Right renal pelvis (tissue), 4 donors: Measurements from ENCODE around the gene GPC6. TPM values are rescaled to one million over a fixed set of nuclear protein-coding genes. Genes with fewer than 3 reads are reported as not detected.
A peak's percentile ranks its signal among the peaks of the same experiment; 100 is the strongest.
"Not testable (repeated sequence)": the region's sequence is repeated elsewhere in the genome, so short reads cannot be mapped to it uniquely, and the experiment has no call there.

ENCODE experiments used
- DNase-seq, 4 donors: peaks; one replicate each; pipeline ENCODE4 v3.0.0-alpha.2; 2013; ENCODE audit warnings: low read depth in 4 of 4, low spot score in 3 of 4, missing footprints in 1 of 4
- polyA plus RNA-seq, 4 donors: library from polyadenylated mRNA; unstranded; fragments of 120-200 nt; gene quantifications; one replicate each; pipeline ENCODE4 v1.2.1, GENCODE V29; 2013; ENCODE audit not compliant: insufficient read length in 4 of 4

Gene GPC6
- polyA plus RNA-seq, 4 donors = 64.7 to 74.0 (median 65.9) TPM

DNA sequence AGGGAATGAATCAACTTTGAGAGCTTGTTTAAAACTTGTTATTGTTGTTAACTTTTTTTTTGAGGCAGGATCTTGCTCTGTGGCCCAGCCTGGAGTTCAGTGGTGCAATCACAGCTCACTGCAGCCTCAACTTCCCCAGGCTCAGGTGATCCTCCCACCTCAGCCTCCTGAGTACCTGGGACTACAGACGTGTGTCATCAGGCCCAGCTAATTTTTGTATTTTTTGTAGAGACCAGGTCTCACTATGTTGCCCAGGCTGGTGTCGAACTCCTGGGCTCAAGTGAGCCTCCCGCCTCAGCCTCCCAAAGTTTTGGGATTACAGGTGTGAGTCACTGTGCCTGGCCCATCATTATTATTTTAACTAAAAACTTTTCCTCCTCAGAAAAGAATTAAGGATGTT, 1117.1 kb downstream of the GPC6 start:
- not testable (repeated sequence) for DNase-seq

DNA sequence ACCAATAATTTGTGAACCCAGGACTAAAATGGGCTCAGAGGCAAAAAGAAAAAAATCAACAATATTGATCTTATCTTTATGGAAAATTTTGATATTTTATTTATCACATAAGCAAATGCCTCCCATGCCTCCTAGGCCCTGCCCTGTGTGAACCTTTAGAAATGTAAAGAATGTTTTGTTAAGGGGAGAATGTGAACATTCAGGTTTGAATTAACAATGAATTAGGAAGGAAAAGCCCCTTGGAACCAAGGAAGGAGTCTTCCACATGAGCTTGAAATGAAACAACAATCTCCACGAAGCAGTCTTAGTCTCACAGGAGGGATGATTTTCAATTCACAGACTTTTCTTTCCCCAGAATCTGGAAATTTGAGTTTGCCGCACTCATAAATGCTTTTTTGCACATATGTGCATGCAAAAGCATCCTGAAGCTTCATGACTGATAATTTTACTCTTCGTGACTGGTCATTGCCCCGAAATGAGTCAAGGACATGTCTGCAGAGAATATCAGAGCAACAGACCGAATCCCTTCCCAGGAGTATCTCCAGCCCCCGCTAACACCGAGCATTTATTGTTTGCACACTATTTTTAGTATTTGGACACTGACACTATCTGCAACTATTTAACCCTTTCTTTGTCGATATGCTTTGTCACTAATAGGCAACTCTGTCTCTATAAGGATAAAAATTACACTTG, 1117.7 kb downstream of the GPC6 start:
- no peak for DNase-seq

DNA sequence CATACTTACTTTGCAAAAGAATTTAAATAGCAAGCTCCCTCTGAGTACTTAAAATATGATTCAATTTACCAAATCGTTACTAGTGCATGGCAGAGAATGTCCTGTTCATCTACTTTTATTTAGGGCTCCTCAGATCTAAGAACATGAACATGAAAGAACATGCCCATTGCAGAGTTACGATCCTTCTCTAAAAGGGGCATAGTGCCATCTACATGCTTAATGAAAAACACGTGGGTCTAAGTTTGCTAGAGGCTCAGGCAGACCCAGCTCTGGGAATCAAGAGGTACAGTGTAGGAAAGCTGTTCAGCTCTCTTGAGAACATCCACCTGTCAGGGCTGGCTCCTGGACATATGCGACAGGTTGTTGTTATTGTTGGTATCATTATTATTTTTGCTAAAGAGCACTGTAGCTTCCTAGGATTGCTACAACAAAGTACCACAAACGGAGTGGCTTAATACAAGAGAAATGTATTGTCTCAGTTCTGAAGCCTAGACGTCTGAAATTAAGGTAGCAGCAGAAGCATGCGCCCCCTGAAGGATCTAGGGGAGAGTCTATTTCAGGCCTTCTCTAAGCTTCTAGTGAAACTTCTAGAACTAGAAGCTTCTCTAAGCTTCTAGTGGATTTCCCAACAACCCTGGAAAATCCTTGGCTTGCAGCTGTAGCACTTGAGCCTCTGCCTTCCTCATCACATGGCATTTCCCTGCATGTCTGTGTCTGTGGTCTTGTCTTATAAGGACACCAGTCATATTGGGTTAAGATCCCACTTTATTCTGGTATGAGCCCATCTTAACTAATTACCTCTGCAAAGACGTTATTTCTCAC, 1119.0 kb downstream of the GPC6 start:
- DNase-seq = no peak

DNA sequence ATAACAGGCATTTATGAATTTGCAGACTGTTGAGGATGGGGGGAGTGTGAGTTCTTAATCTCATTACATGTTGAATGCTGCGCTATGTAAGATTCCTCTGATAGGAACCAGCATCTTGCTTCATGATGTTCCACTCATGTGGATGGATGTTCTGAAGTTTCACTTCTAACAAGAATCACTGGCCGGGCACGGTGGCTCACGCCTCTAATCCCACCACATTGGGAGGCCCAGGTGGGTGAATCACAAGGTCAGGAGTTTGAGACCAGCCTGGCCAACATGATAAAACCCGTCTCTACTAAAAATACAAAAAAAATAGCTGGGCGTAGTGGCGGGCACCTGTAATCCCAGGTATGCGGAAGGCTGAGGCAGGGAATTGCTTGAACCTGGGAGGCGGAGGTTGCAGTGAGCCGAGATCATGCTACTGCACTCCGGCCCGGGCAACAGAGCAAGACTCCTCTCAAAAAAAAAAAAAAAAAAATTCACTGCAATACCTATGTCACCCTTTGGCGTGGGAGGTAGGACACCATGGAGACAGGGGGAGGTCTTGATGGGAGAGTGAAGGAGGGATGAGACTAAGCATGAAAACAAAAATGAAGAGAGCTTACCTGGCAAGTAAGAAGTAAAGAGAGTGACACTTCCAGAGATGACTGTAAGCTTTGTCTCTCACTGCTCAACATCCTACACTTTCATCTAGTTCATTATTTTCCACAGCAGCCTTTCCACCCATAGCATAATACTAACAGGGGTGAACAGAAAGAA, 1119.8 kb downstream of the GPC6 start:
- DNase-seq = no peak

DNA sequence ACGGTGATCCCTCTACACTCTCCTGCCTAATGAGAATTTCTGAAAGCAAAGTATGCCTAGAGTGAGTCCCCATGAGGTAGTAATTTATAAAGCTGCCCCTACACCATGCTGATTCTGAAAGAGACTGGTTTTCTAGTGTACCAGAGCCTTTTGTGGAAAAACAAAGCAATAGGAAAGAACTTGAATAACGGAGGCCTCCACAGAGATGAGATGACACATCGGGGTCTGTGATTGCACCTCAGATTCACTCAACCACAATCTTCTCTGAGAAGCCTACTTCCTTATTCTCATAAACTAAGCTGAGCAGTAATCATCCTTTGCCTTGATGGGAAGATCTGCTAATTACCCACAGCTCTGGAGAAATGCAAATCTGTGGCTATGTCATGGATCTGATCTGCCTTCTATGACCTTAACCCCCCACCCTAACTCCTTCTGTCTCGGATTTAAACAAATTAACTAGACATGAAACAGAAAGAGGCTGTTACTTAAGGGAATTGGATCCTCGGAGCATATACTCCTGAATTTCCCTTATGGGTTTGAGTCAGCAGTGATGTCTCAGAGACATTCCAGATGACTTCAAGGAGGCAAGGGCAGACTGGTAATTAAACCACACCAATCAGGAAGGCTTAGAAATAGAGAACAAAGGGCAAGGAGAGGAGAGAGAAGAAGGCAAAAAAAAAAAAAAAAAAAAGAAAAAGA, 1124.8 kb downstream of the GPC6 start:
- no peak for DNase-seq

DNA sequence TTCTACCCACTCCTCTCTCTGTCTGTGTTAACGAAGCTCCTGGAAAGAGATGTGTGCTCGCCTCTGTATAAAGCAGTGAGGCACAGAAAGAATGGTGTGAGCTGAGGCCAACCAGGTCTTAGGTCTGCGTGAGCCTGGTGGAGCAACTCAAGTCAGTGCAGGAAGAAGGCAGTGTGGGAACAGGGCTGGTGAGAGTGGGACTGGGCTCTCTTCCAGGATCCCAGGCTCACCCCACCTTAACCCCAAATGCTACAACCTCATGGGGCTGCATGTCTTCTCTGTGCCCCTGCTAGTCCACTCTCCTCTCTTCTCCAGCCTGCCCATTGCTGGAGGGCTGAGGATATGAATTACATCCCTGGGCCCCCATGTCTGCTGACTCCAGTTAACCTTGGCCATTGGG, 1125.5 kb downstream of the GPC6 start:
- DNase-seq = no peak

DNA sequence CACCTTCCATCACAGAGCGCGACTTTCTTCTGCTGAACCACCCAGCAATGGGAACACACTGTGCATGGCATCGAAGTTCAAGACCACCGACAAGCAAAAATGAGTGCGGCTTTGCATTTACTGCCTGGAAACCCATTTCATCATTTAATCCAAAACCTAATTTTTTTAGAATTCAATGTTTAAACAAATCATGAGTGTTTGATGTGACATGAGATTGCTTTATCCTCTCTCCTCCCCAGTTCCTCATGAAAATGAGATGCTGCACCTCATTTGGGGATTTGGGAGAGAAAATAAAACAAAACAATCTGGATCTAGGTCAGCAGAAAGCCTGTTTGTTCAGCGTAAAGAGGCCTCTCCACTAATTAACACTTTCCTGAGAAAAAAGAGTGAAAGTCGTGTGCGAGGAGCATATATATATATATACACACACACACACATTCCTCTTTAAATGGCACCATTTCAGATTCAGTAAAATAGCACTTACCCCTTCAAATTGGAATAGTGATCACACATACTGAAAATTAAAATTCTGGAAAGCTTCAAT, 1126.6 kb downstream of the GPC6 start:
- DNase-seq = no peak

DNA sequence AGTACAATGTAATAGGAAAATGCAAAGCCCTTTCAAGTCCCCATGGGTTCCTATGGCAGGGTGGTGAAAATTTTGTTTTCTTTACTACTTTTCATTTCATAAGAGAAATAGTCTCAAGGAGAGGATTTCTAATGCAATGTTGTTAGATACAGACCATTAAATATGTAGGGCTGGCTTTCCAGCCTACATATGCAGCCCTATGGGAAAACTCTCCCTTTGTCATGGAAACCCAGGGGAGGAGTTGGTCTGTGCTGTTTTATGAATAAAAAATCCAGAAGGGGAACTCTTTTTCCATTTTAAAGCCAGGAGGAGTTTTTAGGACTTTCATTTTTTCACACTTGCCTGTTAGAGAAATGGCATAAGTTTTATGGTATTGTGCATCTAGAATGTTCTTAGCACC, 1133.3 kb downstream of the GPC6 start:
- no peak for DNase-seq

DNA sequence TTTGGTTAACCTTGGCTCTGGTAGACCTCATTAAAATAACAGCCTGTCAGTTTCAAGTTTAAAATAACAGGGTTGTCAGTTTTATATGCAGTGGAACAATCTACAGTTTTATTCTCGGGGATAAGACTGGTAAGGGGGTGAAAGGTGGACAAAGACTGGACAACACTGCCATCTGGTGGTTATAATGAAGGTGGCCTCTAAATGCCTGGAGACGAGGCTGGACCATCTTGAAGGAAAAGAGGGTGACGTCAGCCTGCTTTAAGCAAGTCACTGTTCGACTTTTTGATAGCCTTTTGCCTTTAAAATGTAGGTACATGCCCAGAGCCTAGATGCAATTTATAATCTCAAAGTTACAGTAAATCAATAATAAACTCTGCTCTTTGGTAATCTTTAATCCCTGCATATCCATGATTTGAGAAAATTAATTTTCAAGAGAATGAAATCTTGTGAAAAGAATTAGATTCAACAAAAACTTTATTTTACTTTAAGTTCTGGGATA, 1135.9 kb downstream of the GPC6 start:
- DNase-seq = peak; percentile 79 to 81 (median 80)

DNA sequence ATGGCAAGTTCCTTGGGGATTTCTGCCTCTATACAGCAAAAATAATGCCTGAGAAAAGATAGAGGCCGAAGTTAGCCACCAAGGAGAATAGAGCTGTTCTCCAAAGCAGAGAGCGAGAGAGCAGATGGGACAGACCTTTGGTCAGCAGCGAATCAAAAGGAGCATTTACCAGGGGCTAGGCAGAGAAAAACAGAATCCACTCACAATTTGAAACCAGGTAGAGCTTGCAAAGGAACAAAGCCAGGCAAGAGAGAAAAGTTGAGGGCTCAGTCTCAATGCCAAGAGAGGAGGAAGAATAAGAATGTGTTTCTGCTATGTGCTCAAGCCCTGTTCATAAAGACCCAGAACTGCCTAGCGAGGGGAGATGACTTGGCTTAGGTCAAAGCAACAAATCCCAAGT, 1140.1 kb downstream of the GPC6 start:
- no peak for DNase-seq

DNA sequence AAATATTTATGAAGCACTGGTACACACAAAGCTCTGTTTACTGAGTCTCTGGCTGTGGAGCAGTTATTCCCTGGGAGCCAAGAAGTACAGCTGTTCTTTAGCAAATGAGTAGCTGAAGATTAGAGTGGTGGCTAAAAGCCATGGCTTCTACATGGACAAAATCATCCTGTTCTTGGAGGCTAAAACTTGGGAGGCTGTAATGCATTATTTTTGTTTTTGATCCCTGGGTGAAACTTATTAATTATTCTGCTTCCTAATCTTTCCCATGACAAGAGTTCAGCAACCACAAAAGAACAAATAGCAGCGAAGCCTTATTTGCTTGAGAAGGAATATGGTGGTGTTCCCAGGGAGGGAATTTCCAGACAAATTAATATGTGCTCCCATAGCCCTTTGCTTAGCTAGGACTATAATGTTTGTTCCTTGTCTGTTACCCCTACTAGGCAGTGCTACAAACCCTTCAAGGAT, 1143.4 kb downstream of the GPC6 start:
- DNase-seq = peak; percentile 45 to 73 (median 65)

DNA sequence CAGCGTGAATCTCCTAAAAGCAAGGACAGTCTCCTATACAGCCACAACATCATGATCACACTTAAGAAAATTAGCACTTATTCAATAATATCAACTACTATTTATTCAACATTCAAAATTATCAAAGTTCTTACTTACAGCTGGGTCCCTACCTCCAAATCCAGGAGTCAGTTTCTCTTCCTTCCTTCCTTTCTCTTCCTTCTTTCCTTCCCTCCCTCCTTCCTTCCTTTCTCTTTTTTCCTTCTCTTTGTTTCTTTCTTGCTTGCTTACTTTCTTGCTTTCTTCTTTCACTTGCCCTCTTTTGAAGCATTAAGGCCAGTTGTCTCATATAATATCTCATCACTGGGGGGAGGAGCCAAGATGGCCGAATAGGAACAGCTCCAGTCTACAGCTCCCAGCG, 1145.2 kb downstream of the GPC6 start:
- DNase-seq = no peak

DNA sequence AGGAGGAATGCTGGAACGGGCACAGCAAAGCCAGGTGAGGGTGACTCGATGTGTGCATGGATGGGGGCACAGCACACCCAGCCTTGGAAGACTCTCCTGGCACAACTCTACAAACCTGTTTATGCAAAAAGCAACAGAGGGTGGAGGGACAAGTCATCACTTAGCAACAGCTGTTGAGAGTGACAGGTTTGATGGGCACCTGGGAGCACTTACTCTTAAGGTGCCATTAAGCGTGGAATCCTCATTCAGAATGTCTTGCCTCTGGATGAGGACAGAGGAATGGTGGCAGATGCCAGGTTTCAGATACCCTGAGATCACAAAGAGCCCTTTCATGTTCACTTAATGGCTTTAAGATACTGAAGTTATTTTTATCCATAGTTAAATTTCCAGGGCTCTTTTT, 1155.9 kb downstream of the GPC6 start:
- no peak for DNase-seq

DNA sequence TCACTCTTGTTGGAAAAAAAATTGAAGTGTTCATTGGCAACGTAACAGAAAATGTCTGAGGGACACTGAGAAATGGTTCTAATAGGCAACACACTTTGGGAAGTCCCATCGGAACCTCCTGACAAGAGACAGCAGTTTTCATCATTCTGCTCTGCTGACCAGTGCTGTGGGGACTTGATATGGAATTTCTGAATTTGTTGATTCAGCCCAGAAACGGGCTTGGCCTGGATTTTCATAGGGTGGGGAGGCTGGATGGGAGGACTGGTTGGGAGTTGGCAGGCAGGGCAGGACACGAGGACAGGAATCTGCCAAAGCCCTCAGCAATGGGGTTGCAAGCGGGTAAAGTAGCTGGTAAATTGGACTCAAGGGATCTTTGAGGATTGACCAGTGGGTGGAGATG, 1156.4 kb downstream of the GPC6 start:
- no peak for DNase-seq

DNA sequence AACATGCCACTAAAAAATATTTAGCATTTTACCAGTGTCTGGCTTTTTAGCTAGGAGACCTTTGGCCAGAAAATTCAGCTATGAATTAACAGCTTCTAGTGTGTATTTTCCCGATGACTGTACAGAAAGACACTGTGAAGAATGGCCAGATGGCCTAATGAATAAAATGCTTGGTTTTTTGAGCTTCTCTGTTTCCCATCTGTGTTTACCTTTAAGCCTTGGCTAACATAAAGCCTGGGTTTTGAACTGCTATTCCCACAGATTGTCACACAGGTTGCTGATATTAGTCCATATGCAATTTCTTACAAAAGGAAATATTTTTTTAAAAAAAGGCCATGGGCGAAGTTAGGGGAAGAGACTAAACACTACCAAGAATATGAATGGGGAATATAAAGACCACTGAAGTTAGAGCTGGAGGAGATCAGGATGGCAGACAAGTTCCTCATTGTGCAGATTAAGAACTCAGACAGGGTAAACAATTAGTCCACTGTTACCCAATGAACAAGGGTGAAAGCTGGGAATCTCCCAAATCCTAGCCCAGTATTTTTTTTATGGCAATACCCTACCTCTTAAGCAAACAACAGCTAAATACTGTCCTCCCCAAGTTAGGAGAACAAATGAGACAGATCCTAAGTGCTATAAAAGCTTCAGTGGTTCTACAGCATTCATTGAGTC, 1157.8 kb downstream of the GPC6 start:
- no peak for DNase-seq

DNA sequence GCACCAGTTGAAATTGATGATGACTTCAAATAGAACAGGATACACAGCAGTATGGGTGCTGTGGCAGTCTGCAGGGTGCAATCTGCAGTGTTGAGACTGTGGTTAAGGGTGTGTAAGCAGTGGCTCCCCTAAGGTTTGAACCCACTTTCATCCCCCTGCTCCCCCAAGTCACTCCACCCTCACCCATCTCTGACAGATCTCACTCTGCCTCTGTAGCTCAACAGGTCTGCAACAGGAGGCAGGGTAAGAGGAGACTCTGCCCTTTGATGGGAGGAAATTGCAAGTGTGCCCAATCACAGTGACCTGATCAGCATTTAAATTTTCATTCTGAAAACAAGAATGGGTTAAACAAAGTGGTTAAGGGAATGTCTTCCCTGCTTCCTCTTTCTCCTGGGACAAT, 1160.4 kb downstream of the GPC6 start:
- DNase-seq = no peak

DNA sequence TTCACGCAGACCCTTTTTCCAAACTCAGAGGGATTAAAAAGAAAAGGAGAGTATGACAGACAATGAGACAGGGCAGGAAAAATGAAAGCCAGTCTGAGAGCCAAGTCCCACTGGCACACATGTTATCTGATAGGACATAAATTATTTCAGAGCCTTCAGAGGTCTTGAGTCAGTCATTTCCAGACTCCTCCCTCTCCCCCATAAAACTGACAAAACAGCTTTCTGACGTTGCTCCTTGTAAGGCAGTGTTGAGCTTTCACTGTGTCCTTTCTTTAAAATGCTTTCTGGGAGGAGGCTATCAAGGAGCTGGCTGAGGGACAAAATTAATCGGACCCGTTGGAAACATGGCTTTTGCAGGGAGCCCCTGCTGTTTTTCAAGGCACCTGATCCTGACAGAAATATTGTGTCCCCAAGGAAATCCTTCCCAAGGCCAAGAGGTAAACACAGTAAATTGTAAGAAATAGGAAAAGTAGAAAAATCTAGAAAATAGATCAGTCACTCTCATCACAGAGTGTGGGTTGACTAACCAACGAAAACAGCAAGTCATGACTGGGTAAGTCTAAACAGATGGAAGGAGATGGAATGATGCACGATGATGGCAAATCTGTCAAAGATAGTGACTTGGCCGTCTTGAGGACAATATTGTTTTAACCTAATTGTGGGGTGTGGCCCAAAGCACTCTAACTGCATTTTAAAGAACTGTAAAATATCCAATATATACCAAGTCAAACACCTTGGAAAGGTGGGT, 1163.2 kb downstream of the GPC6 start:
- peak in 2 of 4 donors; percentile 15 to 20 for DNase-seq

DNA sequence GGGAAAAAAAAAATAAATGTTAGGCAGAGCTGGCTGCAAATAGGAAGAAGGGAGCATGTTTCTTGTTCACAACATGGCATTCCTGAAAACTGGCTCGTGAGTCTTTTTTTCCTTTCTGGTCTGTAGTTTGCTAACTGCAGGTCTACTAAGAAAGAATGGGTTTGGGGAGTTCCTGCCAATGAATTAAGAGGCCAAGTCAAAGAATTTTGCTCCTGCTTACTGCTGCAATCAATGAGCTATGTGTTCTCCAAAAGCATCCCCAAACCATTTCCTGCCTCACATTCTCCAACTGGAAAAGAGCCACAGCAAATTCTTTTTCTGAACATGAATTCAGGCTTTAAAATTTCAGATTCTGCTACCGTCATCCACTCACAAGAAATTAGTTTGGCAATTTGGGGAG, 1164.3 kb downstream of the GPC6 start:
- no peak for DNase-seq

DNA sequence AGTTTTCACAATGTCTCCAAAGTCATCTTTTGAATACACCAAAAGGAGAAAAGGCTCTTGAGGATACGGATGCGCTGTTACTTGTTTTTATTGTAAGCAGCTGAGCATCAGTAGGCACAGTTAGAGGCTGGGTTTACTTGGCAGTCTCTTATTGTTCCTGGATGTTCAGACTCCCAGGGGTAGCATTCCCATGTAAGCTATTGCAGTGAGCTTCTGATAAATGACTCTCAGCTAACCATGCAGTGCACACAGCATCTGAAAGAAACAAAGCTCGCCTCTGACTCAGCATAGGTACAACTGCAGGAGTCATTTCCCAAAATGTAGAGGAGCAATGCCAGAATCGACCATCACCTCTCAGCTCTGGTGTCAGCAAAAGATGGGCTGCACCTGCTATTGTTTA, 1168.1 kb downstream of the GPC6 start:
- no peak for DNase-seq
